DMS53 treated with DMSO at 0.1 percent for 48 hours (cell line): ENCODE measurements around the gene ACACB.

ENCODE experiments used
- DNase-seq: peaks from one replicate; lab custom pipeline; 2025; ENCODE audit not compliant: unreplicated experiment; lab: John Stamatoyannopoulos, UW

ACACB gene

DNA sequence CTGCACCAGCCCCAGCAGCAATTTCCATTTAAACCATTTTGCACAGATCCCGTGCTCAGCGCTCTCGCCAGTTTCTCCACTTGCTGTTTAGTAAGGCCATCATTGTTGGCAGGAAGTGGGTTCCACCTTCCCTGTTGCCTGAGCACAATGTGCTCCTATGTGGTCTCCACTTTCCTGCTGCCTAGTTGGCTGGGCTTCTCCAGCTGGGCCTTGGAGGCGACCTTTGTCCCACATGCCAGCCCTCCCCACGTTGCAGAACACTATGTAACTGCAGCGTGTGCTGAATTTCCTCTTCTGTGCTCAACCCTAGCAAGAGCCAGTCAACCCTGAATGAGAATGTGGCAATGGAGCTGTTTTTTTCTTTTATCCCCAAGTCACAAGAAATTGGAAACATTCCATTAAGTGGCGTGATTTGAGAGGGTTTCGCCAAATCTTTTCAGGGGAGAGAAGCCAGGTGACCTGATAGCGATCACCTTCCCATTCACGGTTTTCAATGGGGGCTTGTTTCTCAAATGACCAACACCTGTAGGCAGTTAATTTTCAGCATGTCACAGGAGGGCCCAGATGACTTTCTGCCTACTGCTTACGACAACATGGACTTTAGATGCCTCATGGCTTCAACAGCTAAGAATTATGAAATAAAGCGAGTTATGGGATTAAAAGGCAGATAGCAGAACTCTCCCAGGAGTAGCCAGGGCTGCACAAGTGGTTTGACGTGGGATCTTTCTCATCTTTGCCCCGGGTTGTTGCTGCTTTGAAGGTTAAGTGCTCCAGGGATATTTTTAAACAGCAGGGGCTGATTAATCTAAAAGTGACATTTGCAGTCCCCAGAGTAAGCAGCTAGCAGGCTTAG is at the start of gene ACACB:
ACACB (plus strand) TSS at position 830 of the 853 bp plus-strand sequence. CDS start 22,819 bp downstream, outside the sequence.
- no peak for DNase-seq

DNA sequence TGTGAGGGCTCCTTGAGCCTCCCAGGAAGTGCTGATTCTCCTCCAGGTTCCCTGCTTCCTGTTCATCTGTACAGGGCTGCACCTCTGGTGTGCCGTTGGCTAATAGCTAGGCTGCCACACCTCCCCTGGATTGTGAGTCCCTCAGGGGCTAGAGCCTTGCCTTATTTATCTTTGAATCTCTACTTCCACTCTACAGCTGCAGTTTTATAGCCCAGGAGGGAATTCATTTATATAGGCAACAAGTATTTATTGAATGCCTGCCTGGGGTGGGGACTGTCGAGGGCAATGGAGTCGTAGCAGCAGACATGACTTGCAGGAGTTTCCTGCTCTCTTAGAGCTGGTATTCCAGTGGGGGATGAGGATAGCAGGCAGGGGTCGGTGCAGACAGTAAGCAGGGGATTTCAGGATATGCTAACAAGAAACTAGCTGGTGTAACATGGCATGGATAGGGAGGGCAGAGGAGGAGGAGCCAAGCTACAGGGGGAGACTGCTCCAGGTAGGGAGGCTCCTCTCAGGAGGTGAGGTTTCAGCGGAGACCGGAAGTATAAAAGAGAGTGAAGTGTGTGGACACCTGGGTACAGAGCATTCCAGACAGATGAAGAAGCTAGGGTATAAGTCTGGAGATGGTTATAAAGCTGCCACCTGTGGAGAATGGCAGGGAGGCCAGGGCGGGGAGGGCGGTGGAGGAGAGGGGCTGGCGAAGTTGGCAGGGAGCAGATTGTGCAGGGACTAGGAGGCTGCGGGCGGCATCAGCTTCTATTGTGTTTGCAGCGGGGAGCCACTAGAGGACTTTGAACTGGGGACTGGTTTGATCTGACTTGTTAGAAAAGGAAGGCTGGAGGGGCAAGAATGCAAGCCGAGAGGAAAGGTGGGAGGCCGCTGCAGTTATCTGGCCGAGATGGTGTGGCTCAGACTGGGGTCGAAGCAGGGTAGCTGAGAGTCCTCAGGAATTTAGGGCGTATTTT is 46.8 kb upstream of the ACACB start:
- no peak for DNase-seq

DNA sequence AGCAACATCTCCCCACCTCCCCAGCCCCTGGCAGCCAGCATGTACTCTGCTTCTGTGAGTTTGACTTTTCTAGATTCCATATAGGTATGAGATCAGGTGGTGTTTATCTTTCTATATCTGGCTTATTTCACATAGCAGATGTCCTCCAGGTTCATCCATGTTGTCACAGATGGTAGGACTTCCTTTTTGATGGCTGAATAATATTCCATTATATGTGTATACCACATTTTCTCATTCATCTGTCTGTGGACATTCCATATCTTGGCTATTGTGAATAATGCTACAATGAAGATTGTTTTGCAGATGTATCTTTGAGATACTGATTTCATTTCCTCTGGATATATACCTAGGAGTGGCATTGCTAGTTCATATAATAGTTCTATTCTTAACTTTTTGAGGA is 41.5 kb upstream of the ACACB start:
- DNase-seq = no peak

DNA sequence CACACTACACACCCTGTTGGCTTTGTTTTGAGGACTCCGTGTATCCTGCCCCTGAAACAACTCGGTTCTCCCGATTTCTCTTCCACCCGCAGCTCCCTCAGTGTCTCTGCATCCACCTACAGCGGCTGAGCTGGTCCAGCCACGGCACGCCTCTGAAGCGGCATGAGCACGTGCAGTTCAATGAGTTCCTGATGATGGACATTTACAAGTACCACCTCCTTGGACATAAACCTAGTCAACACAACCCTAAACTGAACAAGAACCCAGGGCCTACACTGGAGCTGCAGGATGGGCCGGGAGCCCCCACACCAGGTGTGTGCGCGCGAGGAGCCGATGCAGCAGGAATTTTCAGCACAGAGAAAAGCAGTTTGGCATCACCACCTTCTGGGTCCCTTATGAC is 33.6 kb upstream of the ACACB start:
- no peak for DNase-seq

DNA sequence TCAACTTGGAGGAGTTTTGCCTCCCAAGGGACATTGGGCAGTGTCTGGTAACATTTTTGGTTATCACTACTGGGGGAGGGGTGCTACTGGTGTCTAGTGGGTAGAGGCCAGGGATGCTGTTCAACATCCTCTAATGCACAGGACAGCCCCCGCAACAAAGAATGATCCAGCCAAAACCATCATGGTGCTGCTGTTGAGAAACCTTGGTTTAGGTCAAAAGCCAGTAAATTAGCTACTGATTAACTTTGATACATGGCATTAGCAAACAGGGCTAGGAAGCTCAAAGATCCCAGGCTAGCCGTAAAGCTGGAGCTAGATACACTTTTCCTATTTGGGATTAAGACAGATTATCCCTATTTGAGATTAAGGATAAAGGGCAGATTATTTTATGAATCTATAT is 32.0 kb upstream of the ACACB start:
- no peak for DNase-seq

DNA sequence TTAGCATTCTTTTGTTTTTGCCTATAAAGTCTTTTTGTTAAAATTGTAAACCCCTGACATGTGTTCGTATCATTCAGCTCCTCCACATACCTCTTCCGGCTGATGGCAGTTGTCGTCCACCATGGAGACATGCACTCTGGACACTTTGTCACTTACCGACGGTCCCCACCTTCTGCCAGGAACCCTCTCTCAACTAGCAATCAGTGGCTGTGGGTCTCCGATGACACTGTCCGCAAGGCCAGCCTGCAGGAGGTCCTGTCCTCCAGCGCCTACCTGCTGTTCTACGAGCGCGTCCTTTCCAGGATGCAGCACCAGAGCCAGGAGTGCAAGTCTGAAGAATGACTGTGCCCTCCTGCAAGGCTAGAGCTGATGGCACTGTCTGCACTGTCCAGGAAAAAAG is 30.8 kb upstream of the ACACB start:
- DNase-seq = no peak

DNA sequence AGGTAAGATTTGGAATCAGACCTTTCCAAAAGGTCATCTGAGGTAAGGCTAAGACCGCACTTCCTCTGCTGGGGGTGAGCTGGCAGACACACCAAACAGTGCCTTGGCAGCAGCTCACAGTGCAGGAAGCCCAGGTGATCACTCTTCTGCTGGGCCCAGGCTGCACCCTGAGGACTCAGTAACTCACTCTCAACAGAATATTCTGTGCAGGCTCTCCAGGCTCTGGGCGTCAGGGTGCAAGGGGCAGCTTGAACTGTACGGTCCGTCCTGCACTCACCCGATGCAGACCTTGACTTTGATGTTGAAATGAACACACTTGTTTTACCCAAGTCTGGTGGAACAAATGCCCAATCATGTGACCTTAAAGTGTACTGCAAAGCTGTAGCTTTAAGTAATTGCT is 29.1 kb upstream of the ACACB start:
- DNase-seq = no peak

DNA sequence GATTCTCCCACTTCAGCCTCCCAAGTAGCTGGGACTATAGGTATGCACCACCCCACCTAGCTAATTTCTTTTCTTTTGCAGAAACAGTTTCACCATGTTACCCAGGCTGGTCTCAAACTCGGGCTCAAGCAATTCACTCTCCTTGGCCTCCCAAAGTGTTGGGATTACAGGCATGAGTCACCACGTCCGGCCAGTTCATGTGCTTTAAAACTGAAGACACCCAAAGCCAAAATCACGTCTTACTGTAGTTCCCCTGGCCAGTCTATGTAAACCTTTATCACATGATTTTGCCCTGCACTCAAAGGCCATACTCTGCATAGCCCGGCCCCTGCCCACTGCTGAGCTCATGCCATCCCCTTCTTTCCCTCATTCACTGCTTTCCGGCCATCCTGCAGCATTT is 27.6 kb upstream of the ACACB start:
- no peak for DNase-seq

DNA sequence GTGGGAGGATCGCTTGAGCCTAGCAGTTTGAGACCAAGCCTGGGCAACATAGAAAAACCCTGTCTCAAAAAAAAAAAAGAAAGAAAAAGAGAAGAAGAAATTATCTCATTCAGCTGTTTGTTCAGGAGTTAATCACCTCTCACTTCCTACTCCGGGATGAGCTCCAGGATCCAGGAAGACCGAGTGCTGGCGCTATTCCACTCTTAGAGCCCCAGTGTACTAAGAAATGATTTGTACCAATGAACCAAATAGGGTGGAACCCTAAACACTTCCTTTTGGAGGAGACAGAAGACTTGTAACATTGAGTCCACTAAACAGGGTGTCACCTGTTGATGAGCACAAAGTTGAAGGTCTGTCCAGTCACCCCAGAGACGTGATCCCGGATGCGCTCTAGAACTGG is 26.7 kb upstream of the ACACB start:
- DNase-seq = no peak

DNA sequence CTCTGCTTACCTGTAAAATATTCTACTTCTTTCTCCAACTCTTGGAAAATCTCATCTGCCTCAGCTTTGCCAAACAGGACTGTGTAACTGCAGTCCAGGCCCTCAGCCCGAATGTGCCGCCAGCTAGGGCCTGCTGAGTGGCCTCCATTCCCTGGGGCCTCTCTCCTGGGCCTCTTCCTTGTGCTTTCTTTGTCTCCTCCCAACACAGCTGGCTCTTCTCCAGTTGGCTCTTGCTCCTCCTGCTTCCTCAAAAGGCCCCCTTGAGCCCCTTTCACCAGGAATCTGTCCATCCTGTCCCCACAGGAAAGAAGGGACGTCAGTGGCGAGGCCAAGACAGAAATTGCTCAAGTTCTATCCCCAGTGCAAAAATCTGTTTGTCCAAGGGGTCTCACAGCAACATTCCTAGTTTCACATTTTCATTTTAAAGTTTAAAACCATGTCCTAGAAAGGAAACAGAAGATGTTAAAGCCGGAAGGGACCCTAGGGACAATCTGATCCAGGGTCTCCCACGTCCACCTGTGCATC is 23.8 kb upstream of the ACACB start:
- no peak for DNase-seq

DNA sequence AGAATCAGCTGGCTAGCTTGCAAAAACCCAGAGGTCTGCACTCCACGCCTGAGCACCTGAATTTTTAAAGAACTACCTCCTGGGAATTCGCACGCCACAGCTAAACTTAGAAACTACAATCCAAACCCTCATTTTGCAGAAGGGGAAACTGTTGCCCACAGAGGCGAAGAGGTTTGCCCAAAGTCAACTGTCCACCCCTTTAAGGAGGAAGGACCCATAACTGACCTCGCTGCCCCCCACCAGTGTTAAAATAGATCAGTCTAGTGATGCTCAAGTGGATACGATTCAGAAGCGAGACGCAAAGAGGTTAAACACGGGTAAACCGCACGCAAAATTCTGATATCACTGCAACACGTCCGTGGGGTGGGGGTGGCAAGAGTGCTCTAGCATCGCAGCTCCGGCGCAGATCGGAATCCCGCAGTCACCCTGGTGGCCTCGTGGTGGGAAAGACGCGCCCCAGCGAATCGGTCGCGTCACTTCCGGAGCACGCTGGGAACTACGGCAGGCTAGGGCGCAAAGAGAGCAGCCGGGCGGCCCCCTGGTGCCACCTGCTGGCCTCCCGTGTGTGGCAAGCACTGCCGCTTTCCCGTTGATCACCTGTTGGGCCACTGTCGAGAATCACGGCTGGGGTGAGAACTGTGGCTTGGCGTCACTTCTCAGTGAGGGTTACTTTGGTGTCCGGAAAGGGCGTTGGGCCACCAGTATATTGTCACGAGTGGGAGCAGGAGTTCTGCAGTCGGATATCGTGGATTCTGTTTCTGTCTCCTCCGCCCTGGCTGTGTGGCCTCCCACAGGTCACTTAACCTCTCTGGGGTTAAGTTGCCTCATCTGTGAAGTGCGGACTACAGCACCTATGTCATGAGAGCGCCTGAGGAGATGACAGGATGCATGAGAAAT is 23.1 kb upstream of the ACACB start, which contains the start of gene ALKBH2:
ALKBH2 (minus strand) TSS at position 451 of the 897 bp plus-strand sequence. CDS start 686 bp downstream, outside the sequence.
- DNase-seq = peak; percentile 94

DNA sequence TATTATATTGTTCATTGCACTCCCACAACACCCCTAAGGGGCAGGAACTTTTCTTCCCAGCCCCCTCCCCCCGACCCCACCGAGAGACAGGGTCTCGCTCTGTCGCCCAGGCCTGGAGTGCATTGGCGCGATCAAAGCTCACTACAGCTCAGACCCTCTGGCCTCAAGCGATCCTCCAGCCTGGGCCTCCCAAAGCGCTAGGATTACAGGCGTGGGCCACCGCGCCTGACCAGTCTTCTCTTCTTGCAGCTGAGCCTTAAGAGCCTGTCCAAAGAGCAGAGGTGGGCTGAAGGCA is 19.3 kb upstream of the ACACB start:
- no peak for DNase-seq

DNA sequence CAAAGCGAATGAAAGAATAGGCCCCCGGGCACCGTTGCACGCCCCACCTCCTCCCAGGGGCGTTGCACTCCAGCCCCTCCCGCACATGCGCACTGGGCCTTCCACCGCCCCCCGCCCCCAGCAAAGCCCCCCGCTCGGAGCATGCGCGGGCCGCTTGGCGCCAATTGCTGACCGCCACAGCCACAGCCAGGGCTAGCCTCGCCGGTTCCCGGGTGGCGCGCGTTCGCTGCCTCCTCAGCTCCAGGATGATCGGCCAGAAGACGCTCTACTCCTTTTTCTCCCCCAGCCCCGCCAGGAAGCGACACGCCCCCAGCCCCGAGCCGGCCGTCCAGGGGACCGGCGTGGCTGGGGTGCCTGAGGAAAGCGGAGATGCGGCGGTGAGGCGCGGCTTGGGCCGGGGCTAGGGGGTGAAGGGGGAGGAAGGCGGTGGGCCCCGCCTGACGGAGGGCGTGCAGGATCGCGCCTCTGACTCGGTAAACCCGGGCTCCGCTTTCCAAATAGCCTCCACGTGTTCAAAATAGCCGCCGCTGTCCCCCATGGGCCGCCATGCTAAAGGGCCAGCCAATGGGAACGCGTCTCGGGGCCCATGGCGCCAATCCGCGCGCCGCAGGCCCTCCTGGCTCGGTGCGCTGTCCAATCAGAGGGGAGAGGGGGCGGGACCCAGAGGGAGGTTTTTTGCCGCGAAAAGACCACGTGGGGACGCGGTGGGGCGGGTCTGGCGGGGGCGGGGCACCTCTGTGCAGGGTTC is 18.8 kb upstream of the ACACB start, which contains the start of gene UNG:
UNG (plus strand) TSS at position 163 of the 748 bp plus-strand sequence; CDS start at position 246, 83 bp downstream.
- peak; percentile 95 for DNase-seq

DNA sequence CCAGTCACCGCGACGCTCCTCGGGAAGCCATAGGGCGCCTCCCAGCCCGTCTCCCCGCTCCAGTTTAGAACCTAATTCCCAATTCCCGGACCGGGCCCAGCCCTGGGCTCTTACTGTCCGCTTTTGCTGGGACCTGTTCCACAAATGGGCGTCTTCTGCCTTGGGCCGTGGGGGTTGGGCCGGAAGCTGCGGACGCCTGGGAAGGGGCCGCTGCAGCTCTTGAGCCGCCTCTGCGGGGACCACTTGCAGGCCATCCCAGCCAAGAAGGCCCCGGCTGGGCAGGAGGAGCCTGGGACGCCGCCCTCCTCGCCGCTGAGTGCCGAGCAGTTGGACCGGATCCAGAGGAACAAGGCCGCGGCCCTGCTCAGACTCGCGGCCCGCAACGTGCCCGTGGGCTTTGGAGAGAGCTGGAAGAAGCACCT is 18.2 kb upstream of the ACACB start:
- DNase-seq = no peak

DNA sequence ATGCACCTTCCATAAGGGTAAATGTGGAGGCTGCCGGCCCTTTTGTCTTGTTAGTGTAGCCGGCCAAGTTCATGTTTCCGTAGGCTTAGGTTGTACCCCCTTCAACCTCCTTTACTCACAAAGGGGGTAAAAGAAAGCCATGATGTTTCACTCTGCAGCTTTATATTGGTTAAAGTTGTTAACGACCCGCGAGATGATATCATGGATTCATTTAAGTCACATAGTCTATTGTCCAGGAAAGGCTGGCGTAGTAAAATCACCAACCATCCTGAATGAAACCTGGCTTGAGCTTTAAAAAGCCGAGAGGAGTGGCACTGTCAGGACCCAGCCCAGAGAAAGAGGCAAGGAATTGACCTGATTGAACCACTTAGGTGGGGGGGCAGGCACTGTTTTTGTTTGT is 17.7 kb upstream of the ACACB start:
- no peak for DNase-seq

DNA sequence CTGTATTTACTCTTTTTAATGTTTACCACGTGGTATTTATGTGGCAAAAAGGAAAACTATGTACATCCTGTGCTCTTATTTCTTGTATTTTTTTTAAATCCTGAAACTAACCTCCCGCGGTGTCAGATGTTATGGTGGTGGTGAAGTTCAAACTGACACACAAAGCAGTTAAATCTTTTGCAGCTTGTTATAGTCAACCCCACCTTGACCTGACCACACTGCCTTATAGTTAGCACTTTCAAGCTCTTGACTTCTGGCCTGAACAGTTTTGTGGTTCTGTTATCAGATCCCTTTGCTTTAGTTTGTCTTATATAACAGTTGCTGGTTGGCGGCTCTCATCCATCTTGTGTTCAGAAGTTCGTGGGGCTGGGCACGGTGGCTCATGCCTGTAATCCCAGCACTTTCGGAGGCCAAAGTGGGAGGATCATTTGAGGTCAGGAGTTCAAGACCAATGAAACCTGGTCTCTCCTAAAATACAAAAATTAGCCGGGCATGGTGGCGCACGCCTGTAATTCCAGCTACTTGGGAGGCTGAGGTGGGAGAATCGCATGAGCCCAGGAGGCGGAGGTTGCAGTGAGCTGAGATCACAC is 16.9 kb upstream of the ACACB start:
- DNase-seq = no peak

DNA sequence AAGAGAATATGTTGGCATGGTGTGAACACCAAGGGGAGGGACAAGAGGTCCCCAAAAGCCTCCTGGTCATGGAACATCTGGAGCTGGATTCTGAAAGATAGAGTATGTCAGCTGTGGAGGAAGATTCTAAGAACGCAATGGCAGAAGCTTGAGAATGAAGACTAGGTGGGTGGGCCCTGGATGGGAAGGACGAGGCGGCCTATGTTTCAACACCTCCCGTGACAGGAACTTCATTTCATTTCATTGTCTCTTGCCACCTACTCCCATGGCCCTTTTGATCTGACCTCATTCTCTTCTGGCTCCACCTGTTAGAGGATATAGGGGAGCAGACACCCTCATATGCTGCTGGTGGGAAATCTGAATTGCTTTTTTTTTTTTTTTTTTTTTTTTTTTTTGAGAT is 15.6 kb upstream of the ACACB start:
- DNase-seq = no peak

DNA sequence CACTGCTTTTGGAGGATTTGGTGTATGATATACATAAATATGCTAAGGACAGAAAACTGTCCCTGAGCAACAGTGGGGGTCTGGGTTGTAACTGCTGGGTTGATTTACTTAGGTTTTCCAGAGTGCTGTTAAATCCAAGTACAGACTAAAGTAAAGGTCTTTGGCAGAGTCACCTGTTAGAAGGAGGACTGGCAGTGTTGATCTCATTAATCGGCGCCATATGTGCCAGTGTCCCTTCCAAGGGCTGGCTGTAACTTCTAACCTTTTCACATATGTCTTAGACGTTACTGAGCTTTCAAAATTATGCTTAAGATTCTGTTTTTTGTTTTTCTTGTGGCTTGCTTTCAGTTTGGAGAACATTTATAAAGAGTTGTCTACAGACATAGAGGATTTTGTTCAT is 13.9 kb upstream of the ACACB start:
- DNase-seq = no peak

DNA sequence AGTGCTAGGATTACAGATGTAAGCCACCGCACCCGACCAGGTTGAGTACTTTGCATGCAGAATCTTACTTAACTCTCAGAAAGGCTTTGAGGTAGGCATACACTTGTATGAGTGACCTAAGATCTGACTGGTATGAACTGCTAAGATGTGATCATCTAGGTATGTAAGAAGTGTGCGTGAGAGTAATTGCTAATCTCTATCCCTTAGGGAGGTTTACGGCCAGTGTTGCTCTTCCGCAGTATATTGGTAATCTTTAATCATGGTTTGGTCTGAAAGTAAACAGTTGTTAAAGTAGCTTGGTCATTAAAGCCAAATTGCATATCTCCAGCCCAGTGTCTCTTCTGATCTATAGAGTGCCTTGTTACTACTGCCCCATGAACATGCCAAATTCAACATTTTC is 11.2 kb upstream of the ACACB start:
- DNase-seq = no peak
